HG03280 (cell line): ENCODE measurements around the gene SNAP29.
"Not testable (repeated sequence)": the region's sequence is repeated elsewhere in the genome, so short reads cannot be mapped to it uniquely, and the experiment has no call there.

Source experiments
- ATAC-seq: cut with Tn5 transposase; IDR thresholded peaks from one replicate; pipeline ENCODE4 v1.9.1; 2021; ENCODE audit warnings: mild to moderate bottlenecking, moderate library complexity; ENCODE audit not compliant: unreplicated experiment

Gene SNAP29

DNA sequence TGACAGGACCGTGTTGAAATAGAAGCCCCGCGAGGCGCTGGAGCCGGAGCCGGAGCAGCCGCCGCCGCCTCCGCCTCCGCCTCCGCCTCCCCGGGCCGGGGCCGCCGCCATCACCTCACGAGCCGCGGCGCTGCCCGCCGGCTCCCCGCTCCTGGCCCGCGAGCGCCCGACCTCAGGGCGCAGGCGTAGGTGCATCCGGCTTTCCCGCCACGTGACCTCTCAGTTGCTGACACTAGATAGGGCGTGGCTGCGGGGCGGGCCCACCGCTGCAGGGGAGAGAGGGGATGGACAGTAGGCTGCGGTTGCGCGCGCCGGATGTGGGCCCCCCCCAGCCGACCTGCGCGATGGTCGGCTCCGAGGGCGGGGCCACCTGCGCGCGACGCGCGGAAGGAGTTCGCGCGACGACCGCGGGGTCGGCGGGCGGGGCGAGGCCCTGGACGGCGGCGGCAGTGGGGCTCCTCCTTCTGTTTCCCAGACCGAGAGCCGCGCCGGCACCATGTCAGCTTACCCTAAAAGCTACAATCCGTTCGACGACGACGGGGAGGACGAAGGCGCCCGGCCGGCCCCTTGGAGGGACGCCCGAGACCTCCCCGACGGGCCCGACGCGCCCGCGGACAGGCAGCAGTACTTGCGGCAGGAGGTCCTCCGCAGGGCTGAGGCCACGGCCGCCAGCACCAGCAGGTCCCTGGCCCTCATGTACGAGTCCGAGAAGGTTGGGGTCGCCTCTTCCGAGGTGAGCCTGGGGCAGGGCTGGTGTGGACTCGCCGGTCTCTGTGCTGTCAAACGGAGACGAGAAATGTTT is at the start of gene SNAP29, which contains the start of gene PI4KA:
Gene SNAP29 (plus strand): TSS at position 393 of the 802 bp plus-strand sequence. CDS start 104 bp downstream, at position 497.
Gene PI4KA (minus strand): TSS at position 197 of the 802 bp plus-strand sequence. CDS start 86 bp downstream, at position 111.
- ATAC-seq: peak; percentile 92

DNA sequence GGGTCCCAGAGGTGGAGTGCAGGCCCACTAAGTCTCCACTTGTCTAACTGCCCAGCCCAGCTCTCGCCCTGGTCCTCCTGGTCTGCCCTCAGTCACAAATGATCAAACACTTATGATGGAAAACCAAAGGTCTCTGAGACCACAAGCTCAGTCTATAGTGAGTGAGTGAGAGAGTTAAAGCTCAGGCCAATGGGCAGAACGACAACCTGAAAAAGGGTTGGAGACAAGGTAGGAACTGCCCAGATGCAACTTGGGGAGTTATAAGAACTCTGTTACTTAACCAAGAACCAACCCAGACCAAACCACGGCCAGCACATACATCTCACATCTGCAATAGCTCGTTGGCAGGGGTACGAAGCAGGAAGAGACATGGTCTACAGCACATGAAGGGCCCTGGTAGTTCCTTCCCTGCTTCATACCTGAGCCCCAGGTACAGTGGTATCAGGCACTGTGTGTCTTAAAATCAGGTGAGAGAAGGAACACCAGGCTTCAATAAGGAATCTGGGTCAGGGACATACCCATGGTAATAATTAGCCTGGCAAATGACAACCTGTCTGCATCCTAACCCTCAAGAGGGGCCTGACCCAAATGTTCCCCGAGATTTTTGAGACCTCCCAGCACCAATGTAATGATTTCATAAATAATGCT is 49.1 kb upstream of the SNAP29 start:
- no peak for ATAC-seq

DNA sequence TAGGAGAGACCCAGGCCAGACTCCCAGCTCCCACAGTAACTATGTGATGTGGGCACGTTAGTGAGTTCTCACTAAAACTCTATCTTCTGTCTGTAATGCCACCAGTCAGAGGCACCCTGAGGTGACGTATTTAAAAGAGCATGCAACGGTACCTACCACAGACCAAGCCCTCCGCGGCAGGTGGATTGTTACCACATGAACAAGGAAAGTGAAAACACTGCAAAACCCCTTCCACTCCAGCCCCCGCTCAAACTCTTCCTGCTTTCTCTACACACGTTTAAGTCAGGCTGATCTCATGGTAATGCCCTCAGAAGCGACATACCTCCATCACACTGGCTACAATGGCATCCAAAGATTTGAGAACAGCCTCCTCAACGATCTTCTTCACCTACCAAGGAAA is 48.2 kb upstream of the SNAP29 start:
- ATAC-seq: no peak

DNA sequence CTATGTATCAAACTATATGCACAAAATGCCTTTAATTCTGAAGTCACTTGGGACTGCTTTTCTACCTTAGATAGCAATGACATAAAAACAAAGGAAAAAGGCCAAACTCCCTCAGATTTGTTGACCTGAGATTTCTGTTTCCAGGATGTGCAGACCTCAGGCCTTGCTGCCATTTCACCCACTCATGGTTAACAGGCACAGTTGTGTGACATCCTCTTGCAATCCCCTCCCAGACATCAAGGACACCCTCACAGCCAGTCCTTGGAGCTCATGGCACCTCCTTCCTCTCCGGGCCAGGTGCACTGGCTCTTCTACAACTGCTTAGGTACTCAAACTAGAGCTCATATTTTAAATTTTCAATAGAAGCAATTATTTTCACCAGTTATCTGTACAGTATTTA is 47.6 kb upstream of the SNAP29 start:
- ATAC-seq: no peak

DNA sequence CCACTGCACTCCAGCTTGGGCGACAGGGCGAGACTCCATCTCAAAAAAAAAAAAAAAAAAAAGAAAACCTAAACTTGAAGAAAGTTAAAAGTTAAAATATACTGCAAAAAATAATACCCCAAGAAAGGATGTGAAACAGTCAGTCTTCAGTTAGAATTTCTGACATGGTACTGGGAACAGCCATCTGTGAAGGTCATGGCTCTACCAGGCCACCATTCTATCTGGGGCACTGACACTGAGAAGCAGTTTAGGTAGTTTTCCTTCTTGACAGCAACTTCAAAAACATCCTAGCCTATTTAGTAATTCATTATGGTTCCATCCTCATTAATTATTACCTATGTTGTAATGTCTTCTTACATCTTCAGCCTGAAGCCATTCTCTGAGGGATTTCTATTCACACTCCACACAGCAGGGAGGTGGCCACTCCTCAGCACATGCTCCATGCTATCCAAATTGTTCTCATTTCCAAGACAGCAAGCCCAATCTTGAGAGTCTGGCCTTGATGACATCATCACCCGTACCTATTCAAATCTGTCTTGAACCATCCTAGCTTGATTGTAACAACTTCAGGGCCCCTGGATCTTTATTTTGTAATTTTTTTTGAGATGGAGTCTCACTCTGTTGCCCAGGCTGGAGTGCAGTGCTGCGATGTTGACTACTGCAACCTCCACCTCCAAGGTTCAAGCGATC is 46.7 kb upstream of the SNAP29 start:
- ATAC-seq: no peak

DNA sequence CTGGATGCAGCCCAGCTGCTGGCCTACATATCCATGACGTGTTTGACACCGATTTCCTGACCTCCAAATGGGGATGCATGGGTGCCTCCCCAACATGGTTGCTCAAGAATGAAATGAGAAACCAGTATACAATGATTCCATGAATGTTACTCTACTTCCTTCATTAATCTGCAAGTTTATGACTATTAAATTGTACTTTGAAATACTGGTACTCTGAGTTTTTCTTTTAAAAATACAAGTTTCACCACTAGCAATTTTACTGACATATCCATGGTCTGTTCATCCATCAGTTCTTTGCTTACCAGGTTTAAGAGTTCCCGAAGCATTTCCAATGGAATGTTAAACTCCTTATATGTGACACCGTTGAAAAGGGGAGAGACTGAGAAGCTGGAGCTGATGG is 45.8 kb upstream of the SNAP29 start:
- ATAC-seq: no peak

DNA sequence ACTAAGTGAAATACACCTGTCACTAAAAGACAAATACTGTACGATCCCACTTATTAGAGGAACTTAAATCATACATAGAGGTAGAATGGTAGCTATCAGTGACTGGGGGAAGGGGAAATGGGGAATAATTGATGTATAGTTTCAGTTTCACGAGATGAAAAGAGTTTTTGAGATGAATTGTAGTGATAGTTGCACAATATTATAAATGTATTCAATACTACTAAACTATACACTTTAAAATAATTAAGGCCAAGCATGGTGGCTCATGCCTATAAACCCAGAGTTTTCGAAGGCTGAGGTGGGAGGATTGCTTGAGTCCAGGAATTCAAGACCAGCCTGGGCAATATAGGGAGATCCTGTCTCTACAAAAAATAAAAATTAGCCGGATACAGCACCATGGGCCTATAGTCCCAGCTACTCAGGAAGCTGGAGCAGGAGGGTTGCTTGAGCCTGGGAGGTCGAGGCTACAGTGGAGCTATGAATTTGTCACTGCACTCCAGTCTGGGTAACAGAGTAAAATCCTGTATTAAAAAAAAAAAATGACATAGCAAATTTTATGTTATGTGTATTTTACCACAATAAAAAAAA is 44.5 kb upstream of the SNAP29 start:
- ATAC-seq: no peak

DNA sequence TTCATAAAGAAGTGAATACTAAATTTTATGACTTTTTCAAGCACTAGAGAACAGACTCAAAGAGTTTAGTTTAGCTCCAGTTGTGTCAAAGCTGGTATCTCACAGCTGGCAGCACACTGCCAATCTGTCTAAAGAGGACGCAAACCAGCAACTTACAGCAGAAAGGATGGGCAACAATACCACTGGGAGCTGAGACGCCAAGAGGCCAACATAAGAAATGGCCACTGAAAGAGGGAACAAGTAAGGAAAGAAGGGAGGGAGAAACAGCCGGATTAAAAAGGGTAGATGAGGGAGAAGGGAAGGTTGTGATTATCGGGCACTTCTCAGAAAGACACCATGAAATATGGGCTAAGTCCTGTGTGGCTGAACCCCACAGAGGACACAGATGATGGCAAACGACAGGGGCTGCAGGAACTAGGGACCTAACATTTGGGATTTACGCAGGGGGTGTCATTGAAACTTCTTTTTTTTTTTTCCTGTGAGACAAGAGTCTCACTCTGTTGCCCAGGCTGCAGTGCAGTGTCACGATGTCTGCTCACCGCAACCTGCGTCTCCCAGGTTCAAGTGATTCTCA is 43.2 kb upstream of the SNAP29 start:
- no peak for ATAC-seq

DNA sequence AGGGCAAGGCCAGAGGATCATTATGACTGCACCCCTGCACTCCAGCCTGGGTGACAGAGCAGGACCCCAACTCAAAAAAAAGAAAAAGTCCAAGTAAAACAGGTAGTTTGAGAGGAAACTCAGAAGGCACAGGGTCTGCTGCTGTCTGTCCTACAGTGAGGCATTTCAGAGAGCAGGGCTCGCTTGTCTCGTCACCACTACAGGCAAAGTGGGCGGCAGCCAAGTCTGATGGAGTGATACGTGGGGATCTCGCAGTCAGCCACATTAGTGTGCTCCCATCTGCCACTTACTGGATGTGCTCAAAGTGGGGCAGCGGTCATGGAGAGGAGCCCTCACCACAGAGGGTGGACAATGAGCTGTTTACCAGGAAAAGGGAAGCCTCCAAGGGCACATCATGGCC is 42.2 kb upstream of the SNAP29 start:
- ATAC-seq: no peak

DNA sequence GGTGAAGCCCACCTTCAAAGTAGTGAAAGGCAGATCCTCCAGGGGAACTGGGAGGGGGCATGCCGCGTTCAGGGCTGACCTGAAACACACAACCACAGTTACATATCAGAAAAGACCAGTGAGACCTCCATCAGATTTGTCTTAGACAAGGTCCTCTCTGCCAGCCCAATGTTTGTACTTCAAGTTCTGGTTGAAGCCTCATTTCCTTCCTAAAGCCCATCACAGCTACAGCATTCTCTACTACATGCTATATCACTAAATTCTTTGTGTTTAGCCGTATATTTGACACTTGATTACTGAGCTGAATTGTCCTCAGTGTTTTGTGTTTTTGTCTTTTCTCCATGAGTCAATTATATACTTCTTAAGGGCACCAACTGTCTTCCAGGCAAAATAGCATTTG is 40.3 kb upstream of the SNAP29 start:
- no peak for ATAC-seq

DNA sequence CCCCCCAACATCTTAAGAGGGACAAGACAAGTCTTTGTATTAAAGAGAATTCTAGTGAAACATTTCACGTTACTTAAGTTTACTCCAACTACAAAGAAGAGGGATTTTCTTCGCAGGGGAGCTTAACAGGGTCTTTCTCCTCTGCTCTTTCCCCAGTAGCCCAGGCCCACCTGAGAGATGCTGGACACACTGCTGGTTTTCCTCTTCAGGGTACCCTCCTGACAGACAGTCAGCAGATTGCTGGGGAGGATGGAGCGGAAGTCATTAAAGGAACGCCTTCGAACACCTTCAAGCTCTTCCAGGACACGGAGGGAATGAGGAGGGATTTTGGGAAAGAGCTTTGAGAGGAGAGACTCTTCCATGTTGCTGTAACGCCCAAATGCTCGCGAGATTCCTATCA is 39.3 kb upstream of the SNAP29 start:
- no peak for ATAC-seq

DNA sequence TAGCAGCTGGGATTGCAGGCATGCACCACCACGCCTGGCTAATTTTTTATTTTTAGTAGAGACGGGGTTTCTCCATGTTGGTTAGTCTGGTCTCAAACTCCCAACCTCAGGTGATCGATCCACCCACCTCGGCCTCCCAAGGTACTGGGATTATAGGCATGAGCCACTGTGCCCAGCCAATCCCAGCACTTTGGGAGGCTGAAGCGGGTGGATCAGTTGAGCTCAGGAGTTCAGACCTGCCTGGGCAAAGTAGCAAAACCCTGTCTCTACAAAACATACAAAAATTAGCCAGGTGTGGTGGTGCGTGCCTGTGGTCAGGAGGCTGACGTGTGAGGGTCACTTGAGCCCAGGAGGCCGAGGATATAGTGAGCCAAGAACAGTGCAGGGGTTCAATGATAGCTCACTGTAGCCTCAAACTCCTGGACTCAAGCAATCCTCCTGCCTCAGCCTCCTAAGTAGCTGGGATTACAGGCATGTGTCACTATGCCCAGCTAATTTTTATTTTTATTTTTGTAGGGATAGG is 37.0 kb upstream of the SNAP29 start:
- not testable (repeated sequence) for ATAC-seq

DNA sequence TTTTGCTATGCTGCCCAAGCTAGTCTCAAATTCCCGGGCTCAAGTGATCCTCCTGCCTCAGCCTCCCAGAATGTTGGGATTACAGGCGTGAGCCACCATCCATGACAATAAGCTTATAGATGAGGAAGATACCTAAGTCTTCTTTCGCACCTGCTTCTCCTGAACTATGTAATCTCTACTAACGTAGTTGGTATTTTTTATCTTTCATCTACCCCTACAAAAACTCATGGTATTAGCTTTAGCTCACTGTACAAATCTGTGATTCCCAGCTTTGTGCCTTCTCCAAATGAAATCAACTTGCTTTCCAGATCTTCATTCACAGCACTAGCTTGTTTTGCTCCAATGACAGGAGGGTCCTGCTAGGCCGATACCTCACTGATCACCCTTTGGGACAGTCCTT is 36.6 kb upstream of the SNAP29 start:
- no peak for ATAC-seq

DNA sequence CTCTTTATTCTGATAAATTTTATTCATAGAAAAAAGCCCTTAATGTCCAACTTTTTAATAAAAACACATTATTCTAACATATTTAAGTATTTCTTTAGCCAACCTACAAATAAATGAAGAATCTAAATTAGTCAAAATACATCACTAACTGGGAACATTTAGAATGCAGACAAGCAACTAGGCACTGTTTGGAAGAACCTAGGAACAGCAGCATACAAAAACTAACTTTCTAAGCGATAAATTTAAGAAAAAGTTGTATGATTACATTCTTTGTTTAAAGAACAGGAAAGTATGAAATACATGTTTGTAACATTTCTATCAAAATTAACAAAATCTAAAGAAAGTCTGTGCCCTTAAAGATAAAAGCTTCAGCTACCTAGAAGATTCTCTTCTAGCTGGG is 35.5 kb upstream of the SNAP29 start:
- ATAC-seq: no peak

DNA sequence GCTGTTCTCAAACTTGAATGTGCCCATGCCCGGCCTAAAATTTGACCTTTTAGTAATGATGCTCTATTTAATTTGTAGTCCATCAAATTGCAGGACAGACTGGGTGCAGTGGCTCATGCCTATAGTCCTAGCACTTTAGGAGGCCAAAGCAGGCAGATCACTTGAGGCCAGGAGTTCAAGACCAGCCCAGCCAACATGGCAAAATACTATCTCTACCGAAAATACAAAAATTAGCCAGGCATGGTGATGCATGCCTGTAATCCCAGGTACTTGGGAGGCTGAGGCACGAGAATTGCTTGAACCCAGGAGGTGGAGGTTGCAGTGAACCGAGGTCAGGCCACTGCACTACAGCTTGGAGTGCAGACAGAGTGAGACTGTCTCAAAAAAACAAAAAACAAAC is 33.6 kb upstream of the SNAP29 start:
- not testable (repeated sequence) for ATAC-seq

DNA sequence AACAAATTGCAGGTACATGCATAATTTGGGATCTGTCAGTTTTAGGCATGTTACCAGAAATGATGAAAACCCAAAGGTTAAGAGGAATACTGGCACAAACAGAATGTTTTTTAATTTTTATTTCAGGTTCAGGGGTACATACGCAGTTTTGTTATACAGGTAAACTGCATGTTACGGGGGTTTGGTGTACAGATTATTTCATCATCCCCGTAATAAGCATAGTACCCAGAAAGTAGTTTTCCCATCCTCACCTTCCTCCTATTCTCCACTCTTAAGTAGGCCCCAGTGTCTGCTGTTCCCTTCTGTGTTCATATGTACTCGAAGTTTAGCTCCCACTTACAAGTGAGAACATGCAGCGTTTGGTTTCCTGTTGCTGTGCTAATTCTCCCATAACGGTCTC is 33.2 kb upstream of the SNAP29 start:
- no peak for ATAC-seq

DNA sequence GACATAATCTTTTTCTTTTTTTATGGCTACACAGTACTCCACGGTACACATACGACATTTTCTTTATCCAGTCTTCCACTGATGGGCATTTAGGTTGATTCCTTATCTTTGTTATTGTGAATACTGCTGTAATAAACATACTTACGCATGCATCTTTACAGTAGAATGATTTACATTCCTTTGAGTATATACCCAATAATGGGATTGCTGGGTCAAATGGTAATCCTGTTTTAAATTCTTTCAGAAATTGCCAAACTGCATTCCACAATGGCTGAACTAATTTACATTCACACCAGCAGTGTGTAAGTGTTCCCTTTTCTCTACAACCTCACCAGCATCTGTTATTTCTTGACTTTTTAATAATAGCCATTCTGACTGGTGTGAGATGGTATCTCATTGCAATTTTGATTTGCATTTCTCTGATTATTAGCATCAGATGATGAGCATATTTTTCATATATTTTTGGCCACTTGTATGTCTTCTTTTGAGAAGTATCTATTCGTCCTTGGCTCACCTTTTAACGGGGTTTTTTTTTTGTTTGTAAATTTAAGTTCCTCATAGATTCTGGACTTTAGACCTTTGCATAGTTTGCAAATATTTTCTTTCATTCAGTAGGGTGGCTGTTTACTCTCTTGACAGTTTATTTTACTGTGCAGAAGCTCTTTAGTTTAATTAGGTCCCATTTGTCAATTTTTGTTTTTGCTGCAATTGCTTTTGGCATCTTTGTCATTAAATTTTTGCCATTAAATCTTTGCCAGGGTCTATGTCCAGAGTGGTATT is 32.2 kb upstream of the SNAP29 start:
- ATAC-seq: not testable (repeated sequence)

DNA sequence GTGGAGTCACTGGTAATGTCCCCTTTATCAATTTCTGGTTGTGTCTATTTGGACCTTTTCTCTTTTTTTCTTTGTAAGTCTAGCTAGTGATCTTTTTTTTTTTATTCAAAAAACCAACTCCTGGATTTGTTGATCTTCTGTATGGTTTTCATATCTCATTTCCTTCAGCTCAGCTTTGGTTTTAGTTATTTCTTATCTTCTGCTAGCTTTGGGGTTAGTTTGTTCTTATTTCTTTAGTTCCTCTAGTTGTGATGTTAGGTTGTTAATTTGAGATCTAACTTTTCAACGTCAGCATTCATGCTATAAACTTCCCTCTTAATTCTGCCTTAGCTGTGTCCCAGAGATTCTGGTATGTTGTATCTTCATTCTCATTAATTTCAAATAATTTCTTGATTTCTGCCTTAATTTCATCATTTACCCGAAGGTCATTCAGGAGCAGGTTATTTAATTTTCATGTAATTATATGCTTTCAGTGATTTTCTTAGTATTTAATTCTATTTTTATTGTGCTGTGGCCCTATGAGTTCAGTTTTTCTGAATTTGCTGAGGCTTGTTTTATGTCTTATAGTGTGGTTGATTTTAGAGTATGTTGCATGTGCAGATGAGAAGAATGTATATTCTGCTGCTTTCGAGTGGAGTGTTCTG is 29.2 kb upstream of the SNAP29 start:
- ATAC-seq: no peak

DNA sequence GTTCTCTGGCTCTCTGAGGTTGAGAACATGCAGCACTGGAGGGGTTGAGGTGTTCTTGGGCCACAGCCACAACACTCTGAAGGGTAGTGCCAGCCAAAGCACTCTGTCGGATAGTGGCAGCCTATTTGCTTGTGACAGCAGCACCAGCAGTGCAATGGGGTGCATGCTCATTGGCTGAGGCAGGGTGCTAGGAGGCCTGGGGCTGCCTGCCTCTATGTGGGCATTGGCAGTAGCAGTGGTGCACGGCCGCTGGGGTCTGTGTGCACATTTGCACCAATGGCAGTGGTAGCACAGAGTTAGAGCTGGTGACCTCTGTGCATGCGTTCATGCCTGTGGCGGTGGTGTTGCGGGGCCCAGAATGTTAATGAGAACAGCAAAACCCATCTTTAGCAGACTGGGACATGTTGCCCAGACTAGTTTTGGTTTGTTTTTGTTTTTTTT is 25.6 kb upstream of the SNAP29 start:
- ATAC-seq: no peak
